ENCODE results near the gene GAK. TPM values are rescaled to one million over a fixed set of nuclear protein-coding genes. Genes with fewer than 3 reads are reported as not detected.

The GAK gene
- total RNA-seq, 8 experiments from 2014 or later = 26.1 to 94.0 (median 44.6) TPM

DNA sequence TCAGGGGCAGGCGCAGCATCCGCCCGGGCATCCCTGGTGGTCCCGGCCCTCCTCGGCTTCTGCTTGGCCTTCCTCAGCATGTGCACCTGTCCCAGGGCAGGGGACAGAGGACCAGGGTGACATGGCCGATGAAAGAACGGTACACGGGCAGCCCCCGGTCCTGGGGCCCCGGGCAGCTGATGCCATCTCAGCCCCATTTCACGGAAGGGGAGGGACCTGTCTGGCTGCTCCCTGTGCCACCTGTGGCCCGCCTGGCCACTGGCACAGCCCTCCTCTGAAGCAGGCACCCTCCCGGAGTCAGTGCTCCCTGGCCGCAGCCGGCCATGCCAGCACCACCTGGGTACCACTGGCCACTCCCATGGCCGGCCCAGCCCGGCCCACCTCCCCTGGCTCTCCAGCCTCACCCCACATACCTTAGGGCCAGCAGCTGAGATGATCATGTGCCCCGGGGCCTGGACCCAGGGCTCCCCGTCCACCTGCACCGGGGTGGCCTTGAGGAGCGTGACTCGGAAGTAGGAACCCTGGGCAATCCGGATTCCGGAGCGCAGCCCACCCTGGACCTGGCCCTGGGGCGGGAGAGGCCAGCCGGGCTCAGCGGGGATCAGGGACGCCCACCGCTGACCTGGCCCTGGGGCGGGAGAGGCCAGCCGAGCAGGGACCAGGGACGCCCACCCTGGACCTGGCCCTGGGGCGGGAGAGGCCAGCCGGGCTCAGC is 28.7 kb upstream of the GAK start:
- WGBS, 10 experiments = 84 to 100% (median 91%) methylated on average over 1 to 12 of the region's 35 CpGs; no CpG with 5 or more reads in 7 of the 10 experiments
- Histone ChIP-seq H3K27ac (no peak overlapping the region), H3K4me1 (replicated peaks in 1 of 2) (no peaks in the 10 kb centered on the region), H3K4me3 (no peak overlapping the region)
- peak in 2 of 8 experiments; percentile 5 to 6 for ATAC-seq (replicated peaks in 6 of 8)
- in situ Hi-C loops (cut with MboI; ENCODE audit: low pct_unique_long_range_greater_than_20kb in 2 of 9, low sequenced_read_pairs in 9 of 9, unreplicated experiment in 9 of 9) = no loop called here

DNA sequence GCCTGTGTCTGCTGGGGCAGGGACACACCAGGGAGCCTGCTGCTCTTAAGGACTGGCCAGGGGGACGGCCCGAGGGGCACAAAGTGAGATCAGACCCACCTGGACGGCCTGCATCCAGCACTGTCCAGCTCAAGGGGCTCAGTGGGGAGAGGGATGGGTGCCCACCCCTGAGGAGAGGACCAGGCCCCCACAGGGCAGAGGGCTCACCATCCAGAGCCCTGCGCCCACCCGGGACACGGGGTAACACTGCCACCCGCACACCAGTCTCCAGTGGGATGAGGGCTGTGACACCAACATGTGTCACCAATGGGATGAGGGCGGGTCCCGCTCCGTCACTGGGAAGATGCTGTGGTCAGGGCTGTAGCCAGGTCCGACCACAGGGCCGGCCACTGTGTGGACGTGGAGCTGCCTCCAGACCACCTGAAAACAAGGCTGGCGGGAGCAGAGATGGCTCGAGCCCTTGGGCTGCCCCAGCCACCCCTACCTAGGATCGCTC is 28.1 kb upstream of the GAK start:
- 60 to 100% methylated on average over 1 to 2 of the region's 16 CpGs; no CpG with 5 or more reads in 8 of the 10 experiments for WGBS, 10 experiments
- in situ Hi-C loops (cut with MboI; ENCODE audit: low pct_unique_long_range_greater_than_20kb in 2 of 9, low sequenced_read_pairs in 9 of 9, unreplicated experiment in 9 of 9) = no loop called here
- no peaks in the 10 kb centered on the region for H3K4me1 ChIP-seq (replicated peaks in 1 of 2)
- no peak overlapping the region for H3K27ac ChIP-seq
- ATAC-seq (replicated peaks in 6 of 8) = peak in 2 of 8 experiments; percentile 7 to 10
- no peak overlapping the region for H3K4me3 ChIP-seq

DNA sequence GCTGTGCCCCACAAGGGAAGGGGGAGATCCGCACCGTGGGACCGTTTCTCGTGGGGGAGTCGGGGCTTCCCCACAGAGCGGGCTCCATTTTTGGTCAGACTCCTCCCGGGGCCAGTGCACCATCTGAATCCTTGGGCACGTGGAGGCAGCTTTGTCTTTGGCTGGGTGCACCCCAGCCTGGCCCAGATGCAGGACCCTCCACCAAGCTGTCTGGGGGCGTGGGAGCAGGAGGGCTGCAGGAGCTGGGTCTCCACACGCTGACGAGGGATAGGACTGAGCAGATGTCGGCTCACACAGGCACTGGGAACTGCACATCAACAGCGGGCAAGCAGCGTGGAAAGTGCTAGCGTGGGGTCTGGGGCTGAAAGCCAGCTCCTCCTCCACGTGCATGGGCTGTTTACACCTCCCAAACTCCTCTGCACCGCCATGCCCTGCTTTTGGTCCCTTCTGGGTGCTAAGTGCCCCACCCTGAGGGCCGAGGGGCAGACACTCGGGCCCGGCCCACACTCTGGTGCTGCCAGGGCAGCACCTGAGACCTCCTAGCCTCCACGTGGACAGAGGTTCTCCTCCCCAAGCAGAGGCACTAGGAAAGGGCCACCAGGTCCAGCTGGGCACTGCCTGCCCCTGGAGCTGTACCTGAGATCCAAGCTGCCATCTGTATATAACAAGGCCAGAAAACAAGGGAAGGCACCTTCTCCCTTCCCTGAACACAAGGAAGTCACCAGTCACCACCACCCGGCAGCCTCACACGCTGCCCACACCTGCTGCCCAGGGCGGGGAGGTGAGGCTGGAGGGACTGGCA is 27.4 kb upstream of the GAK start:
- ATAC-seq (replicated peaks in 6 of 8) = no peak
- WGBS, 10 experiments = 60 to 81% (median 64%) methylated on average over 1 to 9 of the region's 24 CpGs; no CpG with 5 or more reads in 6 of the 10 experiments
- Histone ChIP-seq H3K27ac (no peak overlapping the region), H3K4me1 (replicated peaks in 1 of 2) (no peaks in the 10 kb centered on the region), H3K4me3 (no peak overlapping the region)
- in situ Hi-C loops (cut with MboI; ENCODE audit: low pct_unique_long_range_greater_than_20kb in 2 of 9, low sequenced_read_pairs in 9 of 9, unreplicated experiment in 9 of 9) = no loop called here

DNA sequence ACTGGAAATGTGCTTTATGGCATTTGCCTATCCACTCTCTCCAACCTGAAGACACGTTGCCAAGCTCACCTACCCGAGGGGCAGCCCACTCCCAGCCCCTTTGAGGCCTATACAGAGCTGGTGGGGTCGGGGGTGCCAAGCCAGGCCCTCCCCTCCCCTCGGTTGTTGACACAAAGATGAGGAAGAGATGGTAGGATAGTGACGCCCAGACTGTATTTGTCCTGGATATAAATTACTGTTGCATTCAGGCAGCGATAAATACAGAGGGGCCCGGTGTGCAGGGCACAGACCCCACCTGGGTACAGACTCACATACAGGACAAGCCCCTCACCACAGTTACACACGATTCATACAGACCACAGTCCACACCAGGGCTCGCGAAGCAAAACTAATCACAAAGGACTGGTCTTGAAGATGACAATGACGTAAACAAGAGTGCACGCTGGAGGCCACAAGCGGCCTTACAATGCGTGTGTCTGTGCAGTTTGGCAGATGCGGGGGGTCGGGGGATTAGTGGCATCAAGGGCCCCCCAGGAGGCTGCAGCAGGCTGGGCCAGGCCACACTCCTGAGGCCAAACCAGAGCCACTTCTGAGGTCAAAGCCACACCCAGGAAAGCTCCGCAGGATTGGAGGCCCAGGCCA is 26.7 kb upstream of the GAK start:
- WGBS, 10 experiments = 83 to 100% (median 94%) methylated on average over 1 to 6 of the region's 17 CpGs; no CpG with 5 or more reads in 4 of the 10 experiments
- H3K4me1 ChIP-seq (replicated peaks in 1 of 2) = no peaks in the 10 kb centered on the region
- in situ Hi-C loops (cut with MboI; ENCODE audit: low pct_unique_long_range_greater_than_20kb in 2 of 9, low sequenced_read_pairs in 9 of 9, unreplicated experiment in 9 of 9) = no loop called here
- ATAC-seq (replicated peaks in 6 of 8) = no peak
- H3K4me3 ChIP-seq = no peak overlapping the region
- H3K27ac ChIP-seq = no peak overlapping the region

DNA sequence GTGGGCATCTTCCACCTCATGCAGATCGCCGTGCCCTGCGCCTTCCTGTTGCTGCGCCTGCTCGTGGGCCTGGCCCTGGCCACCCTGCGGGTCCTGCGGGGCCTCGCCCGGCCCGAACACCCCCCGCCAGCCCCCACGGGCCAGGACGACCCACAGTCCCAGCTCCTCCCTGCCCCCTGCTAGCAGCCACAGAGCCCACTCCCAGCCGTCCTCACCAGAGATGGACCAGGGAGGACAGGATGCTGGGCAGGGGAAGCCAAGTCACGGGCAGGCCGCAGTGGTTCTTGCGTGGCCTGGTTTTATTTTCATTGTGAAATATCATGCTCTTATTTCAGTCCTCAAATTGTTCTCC is 26.2 kb upstream of the GAK start:
- no peak for ATAC-seq (replicated peaks in 6 of 8)
- Histone ChIP-seq H3K4me3 (no peak overlapping the region), H3K27ac (no peak overlapping the region), H3K4me1 (replicated peaks in 1 of 2) (no peaks in the 10 kb centered on the region)
- WGBS, 10 experiments = 83 to 100% methylated on average over 3 to 4 of the region's 17 CpGs; no CpG with 5 or more reads in 8 of the 10 experiments
- in situ Hi-C loops (cut with MboI; ENCODE audit: low pct_unique_long_range_greater_than_20kb in 2 of 9, low sequenced_read_pairs in 9 of 9, unreplicated experiment in 9 of 9) = no loop called here

DNA sequence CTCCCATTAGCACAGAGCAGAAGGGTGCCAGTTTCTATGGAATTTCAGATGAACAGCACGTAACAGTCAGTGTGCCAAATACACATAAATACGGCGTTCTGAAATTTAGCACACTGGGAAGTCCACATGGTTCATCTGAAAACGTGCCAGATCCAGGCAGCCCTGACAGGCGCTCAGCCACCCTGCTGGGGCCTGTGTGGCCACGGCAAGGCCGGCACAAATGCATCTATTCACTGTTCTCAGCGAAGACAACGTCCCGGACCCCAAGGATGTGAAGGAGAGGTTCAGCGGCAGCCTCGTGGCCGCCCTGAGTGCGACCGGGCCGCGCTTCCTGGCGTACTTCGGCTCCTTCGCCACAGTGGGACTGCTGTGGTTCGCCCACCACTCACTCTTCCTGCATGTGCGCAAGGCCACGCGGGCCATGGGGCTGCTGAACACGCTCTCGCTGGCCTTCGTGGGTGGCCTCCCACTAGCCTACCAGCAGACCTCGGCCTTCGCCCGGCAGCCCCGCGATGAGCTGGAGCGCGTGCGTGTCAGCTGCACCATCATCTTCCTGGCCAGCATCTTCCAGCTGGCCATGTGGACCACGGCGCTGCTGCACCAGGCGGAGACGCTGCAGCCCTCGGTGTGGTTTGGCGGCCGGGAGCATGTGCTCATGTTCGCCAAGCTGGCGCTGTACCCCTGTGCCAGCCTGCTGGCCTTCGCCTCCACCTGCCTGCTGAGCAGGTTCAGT is 25.6 kb upstream of the GAK start:
- in situ Hi-C loops (cut with MboI; ENCODE audit: low pct_unique_long_range_greater_than_20kb in 2 of 9, low sequenced_read_pairs in 9 of 9, unreplicated experiment in 9 of 9) = no loop called here
- no peaks in the 10 kb centered on the region for H3K4me1 ChIP-seq (replicated peaks in 1 of 2)
- 75 to 96% (median 84%) methylated on average over 1 to 14 of the region's 45 CpGs; no CpG with 5 or more reads in 4 of the 10 experiments for WGBS, 10 experiments
- peak in 1 of 8 experiments; percentile 10 for ATAC-seq (replicated peaks in 6 of 8)
- no peak overlapping the region for H3K4me3 ChIP-seq
- no peak overlapping the region for H3K27ac ChIP-seq

DNA sequence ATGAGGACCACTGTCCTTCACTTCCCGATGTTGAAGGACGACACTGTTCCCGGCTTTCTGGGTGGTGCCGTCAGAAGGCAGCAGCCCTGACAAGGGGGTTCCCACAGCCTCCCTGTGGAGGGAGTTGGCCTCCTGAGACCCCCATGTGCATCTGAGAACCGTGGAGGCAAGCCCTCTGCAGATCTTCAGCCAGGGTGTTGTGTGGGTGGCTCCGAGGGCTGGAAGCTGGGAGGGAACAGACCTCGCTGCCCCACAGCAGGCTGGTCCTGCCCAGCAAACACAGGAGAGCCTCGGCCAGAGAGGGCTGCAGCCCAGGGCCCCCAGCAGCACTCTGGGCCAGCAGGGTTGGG is 25.1 kb upstream of the GAK start:
- H3K4me1 ChIP-seq (replicated peaks in 1 of 2) = no peaks in the 10 kb centered on the region
- 55 to 93% methylated on average over 2 to 7 of the region's 8 CpGs; no CpG with 5 or more reads in 8 of the 10 experiments for WGBS, 10 experiments
- no peak overlapping the region for H3K4me3 ChIP-seq
- in situ Hi-C loops (cut with MboI; ENCODE audit: low pct_unique_long_range_greater_than_20kb in 2 of 9, low sequenced_read_pairs in 9 of 9, unreplicated experiment in 9 of 9) = no loop called here
- peak in 2 of 8 experiments; percentile 4 to 6 for ATAC-seq (replicated peaks in 6 of 8)
- no peak overlapping the region for H3K27ac ChIP-seq

DNA sequence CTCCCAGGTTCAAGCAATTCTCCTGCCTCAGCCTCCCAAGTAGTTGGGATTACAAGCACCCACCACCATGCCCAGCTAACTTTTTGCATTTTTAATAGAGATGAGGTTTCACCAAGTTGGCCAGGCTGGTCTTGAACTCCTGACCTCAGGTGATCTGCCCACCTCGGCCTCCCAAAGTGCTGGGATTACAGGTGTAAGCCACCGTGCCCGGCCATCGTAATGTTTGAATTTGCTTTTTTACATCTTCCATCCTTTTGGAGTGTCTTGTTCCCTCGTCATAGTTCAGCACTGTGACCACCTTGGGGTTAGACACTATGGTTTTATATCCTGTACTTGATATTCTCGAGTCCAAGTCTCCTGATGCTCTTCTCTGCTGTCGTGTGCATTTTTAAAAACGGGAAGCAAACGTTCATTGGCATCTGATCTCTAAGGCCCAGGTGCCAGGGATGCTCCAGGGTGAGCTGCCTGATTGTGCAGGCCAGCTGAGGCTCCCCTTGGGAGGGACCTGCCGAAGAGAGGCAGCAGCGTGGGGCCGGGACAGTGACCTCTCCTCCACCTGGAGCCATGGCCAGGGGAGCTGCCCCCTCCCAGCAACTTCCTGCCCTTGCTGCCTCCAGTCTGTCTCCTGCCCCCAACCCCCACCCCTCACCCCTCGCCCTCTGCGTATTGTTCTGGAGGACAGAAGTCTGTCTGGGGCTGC is 24.6 kb upstream of the GAK start:
- no peak for ATAC-seq (replicated peaks in 6 of 8)
- no peak overlapping the region for H3K4me3 ChIP-seq
- in situ Hi-C loops (cut with MboI; ENCODE audit: low pct_unique_long_range_greater_than_20kb in 2 of 9, low sequenced_read_pairs in 9 of 9, unreplicated experiment in 9 of 9) = no loop called here
- H3K27ac ChIP-seq = no peak overlapping the region
- no peaks in the 10 kb centered on the region for H3K4me1 ChIP-seq (replicated peaks in 1 of 2)
- 47 to 100% (median 80%) methylated on average over 1 to 7 of the region's 14 CpGs; no CpG with 5 or more reads in 1 of the 10 experiments for WGBS, 10 experiments

DNA sequence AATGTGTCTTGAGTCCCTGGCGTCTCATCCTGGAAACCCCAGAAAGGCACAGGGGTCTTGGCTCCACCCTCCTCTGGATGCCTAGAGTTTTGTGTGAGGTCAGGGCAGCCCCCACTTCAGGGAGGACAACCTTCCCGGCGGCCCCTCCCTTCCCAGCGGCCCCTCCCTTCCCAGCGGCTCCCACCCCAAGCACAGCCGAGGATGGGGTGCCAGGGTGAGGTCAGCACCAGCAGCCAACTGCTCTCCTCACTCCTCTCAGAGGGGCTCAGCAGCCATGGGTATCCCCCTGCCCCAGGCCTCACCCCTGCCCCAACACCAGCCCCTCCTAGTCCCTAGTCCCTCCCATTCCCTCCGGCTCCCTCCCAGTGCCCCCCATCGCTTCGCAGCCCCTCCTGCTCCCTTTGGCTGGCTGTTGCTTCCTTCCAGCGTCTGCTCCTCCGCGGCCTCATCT is 23.8 kb upstream of the GAK start:
- H3K4me3 ChIP-seq = no peak overlapping the region
- ATAC-seq (replicated peaks in 6 of 8) = peak in 1 of 8 experiments; percentile 18
- no peak overlapping the region for H3K27ac ChIP-seq
- in situ Hi-C loops (cut with MboI; ENCODE audit: low pct_unique_long_range_greater_than_20kb in 2 of 9, low sequenced_read_pairs in 9 of 9, unreplicated experiment in 9 of 9) = no loop called here
- WGBS, 10 experiments = 100% methylated on average over 2 of the region's 12 CpGs; no CpG with 5 or more reads in 9 of the 10 experiments
- H3K4me1 ChIP-seq (replicated peaks in 1 of 2) = no peaks in the 10 kb centered on the region

DNA sequence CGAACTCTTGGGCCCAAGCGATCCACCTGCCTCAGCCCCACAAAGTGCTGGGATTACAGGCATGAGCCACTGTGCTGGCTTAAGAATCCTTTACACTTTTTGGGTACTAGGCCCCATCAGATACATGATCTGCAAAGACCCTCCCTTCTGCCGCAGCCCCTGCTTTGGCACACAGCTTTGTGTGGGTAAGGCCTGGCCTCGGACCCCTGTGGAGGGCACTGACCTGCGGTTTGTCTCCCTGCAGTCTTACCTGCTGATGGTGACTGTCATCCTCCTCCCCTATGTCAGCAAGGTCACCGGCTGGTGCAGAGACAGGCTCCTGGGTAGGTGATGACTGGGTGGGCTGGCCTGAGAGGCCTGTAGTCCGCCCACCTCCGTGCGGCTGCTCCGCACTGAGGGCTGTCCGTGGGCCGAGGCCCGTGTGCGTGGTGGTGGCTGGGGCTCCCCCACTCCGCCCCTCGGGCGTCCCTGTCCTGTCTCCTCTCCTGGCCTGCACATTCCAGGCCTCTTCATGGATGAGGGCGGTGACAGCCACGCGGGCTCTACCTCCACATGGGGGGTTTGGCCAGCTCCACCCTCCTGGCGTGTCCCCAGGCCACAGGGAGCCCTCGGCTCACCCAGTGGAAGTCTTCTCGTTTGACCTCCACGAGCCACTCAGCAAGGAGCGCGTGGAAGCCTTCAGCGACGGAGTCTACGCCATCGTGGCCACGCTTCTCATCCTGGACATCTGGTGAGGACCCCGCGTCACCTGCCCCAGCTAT is 23.2 kb upstream of the GAK start:
- Histone ChIP-seq H3K4me3 (no peak overlapping the region), H3K27ac (no peak overlapping the region), H3K4me1 (replicated peaks in 1 of 2) (no peaks in the 10 kb centered on the region)
- ATAC-seq (replicated peaks in 6 of 8) = peak in 1 of 8 experiments; percentile 5
- WGBS, 10 experiments = 89 to 100% (median 97%) methylated on average over 1 to 6 of the region's 33 CpGs; no CpG with 5 or more reads in 3 of the 10 experiments
- in situ Hi-C loops (cut with MboI; ENCODE audit: low pct_unique_long_range_greater_than_20kb in 2 of 9, low sequenced_read_pairs in 9 of 9, unreplicated experiment in 9 of 9) = no loop called here

DNA sequence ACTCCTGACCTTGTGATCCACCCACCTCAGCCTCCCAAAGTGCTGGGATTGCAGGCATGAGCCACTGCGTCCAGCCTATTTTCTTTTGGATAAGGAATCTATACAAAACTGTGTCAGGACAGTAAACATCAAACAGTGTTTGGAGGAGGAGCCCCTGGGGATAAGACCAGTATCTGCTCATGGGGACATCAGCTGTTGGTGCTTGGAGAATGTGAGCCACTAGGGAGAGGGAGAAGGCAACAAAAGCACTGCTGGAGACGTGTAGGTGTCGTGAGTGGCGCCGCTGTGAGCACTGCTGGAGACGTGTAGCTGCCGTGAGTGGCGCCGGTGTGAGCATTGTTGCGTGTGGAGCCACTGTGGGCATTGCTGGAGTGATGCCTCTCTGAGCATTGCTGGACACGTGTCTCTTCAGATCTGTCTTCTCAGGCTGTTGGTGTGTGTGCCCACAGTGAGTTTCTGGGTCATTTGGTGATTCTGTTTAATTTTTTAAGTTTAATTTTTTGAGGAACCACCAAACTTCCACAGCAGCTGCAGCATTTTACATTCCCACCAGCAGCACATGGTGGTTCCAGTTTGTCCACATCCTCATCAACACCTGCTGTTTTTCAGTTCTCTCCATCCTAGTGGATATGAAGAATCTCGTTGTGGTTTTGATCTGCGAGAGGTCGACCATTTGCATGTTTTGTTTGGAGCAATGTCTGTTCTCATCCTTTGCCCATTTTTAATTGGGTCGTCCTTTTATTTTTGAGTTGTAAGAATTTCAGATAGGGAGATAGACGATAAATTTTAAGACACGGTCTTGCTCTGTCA is 22.3 kb upstream of the GAK start:
- Histone ChIP-seq H3K4me3 (no peak overlapping the region), H3K27ac (no peak overlapping the region), H3K4me1 (replicated peaks in 1 of 2) (no peaks in the 10 kb centered on the region)
- WGBS, 10 experiments = 65 to 100% (median 87%) methylated on average over 1 to 9 of the region's 17 CpGs; no CpG with 5 or more reads in 1 of the 10 experiments
- no peak for ATAC-seq (replicated peaks in 6 of 8)
- in situ Hi-C loops (cut with MboI; ENCODE audit: low pct_unique_long_range_greater_than_20kb in 2 of 9, low sequenced_read_pairs in 9 of 9, unreplicated experiment in 9 of 9) = no loop called here
